PC-3 (cell line): ENCODE data around the gene MSMP. TPM values are rescaled to one million over a fixed set of nuclear protein-coding genes. Genes with fewer than 3 reads are reported as not detected.

Experiments used
- ATAC-seq: fragments of 200-7000 bp; cut with Tn5 transposase; 2 replicates; pipeline ENCODE4 v1.9.1; 2020; ENCODE audit warnings: mild to moderate bottlenecking, moderate library complexity
- BruUV-seq: library from RNA; stranded (reverse); fragments of 400-500 nt; replicated peaks from 2 replicates; lab custom pipeline; 2021; lab: Mats Ljungman, UMichigan
- CTCF ChIA-PET: fragments of 300-600 bp; sonication (Branson Sonifier 250); formaldehyde crosslinking; loops from one replicate; lab custom pipeline; 2022; ENCODE audit warnings: antibody characterized with exemption; lab: Charles Lee
- POLR2A ChIA-PET: fragments of 300-600 bp; sonication (Branson Sonifier 250); formaldehyde crosslinking; loops from one replicate; lab custom pipeline; 2022; ENCODE audit warnings: antibody characterized with exemption; ENCODE audit not compliant: unreplicated experiment; lab: Charles Lee
- DNase-seq: peaks from one replicate; pipeline ENCODE4 v3.0.0-alpha.2; 2015
- H2AFZ ChIP-seq: fragments of 300-600 bp; sonication (generic); 2 replicates; pipeline ENCODE4 v1.6.0; 2016; ENCODE audit warnings: antibody characterized with exemption, low read length
- H3F3A ChIP-seq: fragments of 300-600 bp; sonication (generic); one replicate; pipeline ENCODE4 v1.6.0; 2017; ENCODE audit warnings: antibody characterized with exemption, low read length, control low read depth, mild to moderate bottlenecking; ENCODE audit not compliant: unreplicated experiment
- H3K27ac ChIP-seq: fragments of 300-600 bp; sonication (generic); 2 replicates; pipeline ENCODE4 v1.5.1; 2016; ENCODE audit warnings: mild to moderate bottlenecking, low read length
- H3K27me3 ChIP-seq: fragments of 300-600 bp; sonication (generic); 2 replicates; pipeline ENCODE4 v1.6.1; 2016; ENCODE audit warnings: low read length, mixed read lengths
- H3K36me3 ChIP-seq: fragments of 300-600 bp; sonication (generic); 2 replicates; pipeline ENCODE4 v1.6.1; 2016; ENCODE audit warnings: low read depth, mixed run types, low read length, mixed read lengths
- H3K4me1 ChIP-seq: fragments of 300-600 bp; sonication (generic); 2 replicates; pipeline ENCODE4 v1.5.1; 2016; ENCODE audit warnings: low read length; ENCODE audit not compliant: insufficient read depth
- H3K4me2 ChIP-seq: fragments of 300-600 bp; sonication (generic); 2 replicates; pipeline ENCODE4 v1.6.0; 2016; ENCODE audit warnings: low read length
- H3K4me3 ChIP-seq: fragments of 300-600 bp; sonication (generic); 2 replicates; pipeline ENCODE4 v1.5.1; 2016; ENCODE audit warnings: mild to moderate bottlenecking, low read length, mixed read lengths
- H3K79me2 ChIP-seq: fragments of 300-600 bp; sonication (generic); 2 replicates; pipeline ENCODE4 v1.6.1; 2017; ENCODE audit warnings: low read length, mixed read lengths
- H3K9ac ChIP-seq: fragments of 300-600 bp; sonication (generic); 2 replicates; pipeline ENCODE4 v1.6.0; 2016; ENCODE audit warnings: mild to moderate bottlenecking, low read length
- H3K9me2 ChIP-seq: fragments of 300-600 bp; sonication (generic); replicated peaks from 2 replicates; pipeline ENCODE4 v1.6.1; 2016; ENCODE audit warnings: mixed run types, low read length, mixed read lengths
- H3K9me3 ChIP-seq: fragments of 300-600 bp; sonication (generic); 2 replicates; pipeline ENCODE4 v1.6.1; 2016; ENCODE audit warnings: low read length, mixed read lengths
- H4K20me1 ChIP-seq: fragments of 300-600 bp; sonication (generic); 2 replicates; pipeline ENCODE4 v1.6.1; 2016; ENCODE audit warnings: low read length, mixed read lengths
- CTCF ChIP-seq: fragments of 300-600 bp; sonication (generic); conservative IDR thresholded peaks from 2 replicates; pipeline ENCODE4 v1.5.1; 2017; ENCODE audit warnings: antibody characterized with exemption, low read depth, mild to moderate bottlenecking, low read length
- EZH2 ChIP-seq: fragments of 300-600 bp; sonication (generic); IDR thresholded peaks from one replicate; pipeline ENCODE4 v1.6.1; 2017; ENCODE audit warnings: antibody characterized with exemption, mild to moderate bottlenecking, low read length; ENCODE audit not compliant: unreplicated experiment
- EZH2phosphoT487 ChIP-seq: fragments of 300-600 bp; sonication (generic); IDR thresholded peaks from 2 replicates; pipeline ENCODE4 v1.6.1; 2018; ENCODE audit warnings: mild to moderate bottlenecking, antibody characterized with exemption, low read length, borderline replicate concordance
- intact Hi-C: fragments of 100-400 bp; cut with micrococcal nuclease; formaldehyde crosslinking; loops from 2 replicates; pipeline ENCODE4 v1.9.0; 2023
- total RNA-seq: library from RNA; depleted of rRNA; stranded (reverse); fragments of >200 nt; gene quantifications from 2 replicates; pipeline ENCODE4 v1.2.3, GENCODE V29; 2014

The MSMP gene
- total RNA-seq, 1 experiment from 2014 or later = 149 TPM

GRCh38 chr9:35792826-35793225, 38.8 kb upstream of the MSMP start:
- no peaks in the 10 kb centered on the region for H4K20me1 ChIP-seq
- no peak overlapping the region for H2AFZ ChIP-seq
- no peak overlapping the region for H3K4me2 ChIP-seq
- TF ChIP-seq CTCF = no peak
- TF ChIP-seq EZH2phosphoT487 = no peak
- TF ChIP-seq EZH2 = no peak
- BruUV-seq = TSS peak; percentile 21
- no peaks in the 10 kb centered on the region for H3F3A ChIP-seq
- peaks cover 26% of the 10 kb centered on the region for H3K4me1 ChIP-seq
- H3K9me3 ChIP-seq = no peaks in the 10 kb centered on the region
- H3K36me3 ChIP-seq = no peaks in the 10 kb centered on the region
- no peaks in the 10 kb centered on the region for H3K27me3 ChIP-seq
- no peak overlapping the region for H3K9ac ChIP-seq
- no peak for DNase-seq
- no peaks in the 10 kb centered on the region for H3K9me2 ChIP-seq
- CTCF ChIA-PET = no interaction called here
- no peak for ATAC-seq
- no peaks in the 10 kb centered on the region for H3K79me2 ChIP-seq
- POLR2A ChIA-PET = no interaction called here
- intact Hi-C loops = loop anchor here (10.0 kb wide), 1 partner anchor 138 kb away; the partner anchor contains the start of genes CCDC107, RMRP and SIT1
- no peak overlapping the region for H3K4me3 ChIP-seq
- no peak overlapping the region for H3K27ac ChIP-seq

GRCh38 chr9:35792024-35792813, 38.1 kb upstream of the MSMP start:
- no peaks in the 10 kb centered on the region for H3F3A ChIP-seq
- ChIA-PET CTCF (interaction anchor here (0.5 to 0.6 kb wide), 2 partner anchors 33 to 59 kb away, joined by 4 to 8 read pairs; no protein-coding TSS in a partner anchor), POLR2A (no interaction called here)

More at GRCh38 chr9:35792024-35792813, 38.1 kb upstream of the MSMP start:
- no peaks in the 10 kb centered on the region for H4K20me1 ChIP-seq
- H3K27me3 ChIP-seq = no peaks in the 10 kb centered on the region
- TF ChIP-seq CTCF (no peak), EZH2phosphoT487 (no peak), EZH2 (no peak)
- H3K4me3 ChIP-seq = no peak overlapping the region
- DNase-seq (no peak), ATAC-seq (no peak)
- no peaks in the 10 kb centered on the region for H3K36me3 ChIP-seq
- no peaks in the 10 kb centered on the region for H3K9me3 ChIP-seq
- no peak overlapping the region for H2AFZ ChIP-seq
- H3K79me2 ChIP-seq = no peaks in the 10 kb centered on the region
- no TSS peak for BruUV-seq
- no peak overlapping the region for H3K4me2 ChIP-seq
- intact Hi-C loops = loop anchor here (10.0 kb wide), 1 partner anchor 137 kb away; the partner anchor contains the start of genes CCDC107, RMRP and SIT1
- no peak overlapping the region for H3K27ac ChIP-seq
- no peaks in the 10 kb centered on the region for H3K9me2 ChIP-seq
- peaks cover 26% of the 10 kb centered on the region for H3K4me1 ChIP-seq
- no peak overlapping the region for H3K9ac ChIP-seq
